ENCODE measurements around the gene FUCA2. TPM values are rescaled to one million over a fixed set of nuclear protein-coding genes. Genes with fewer than 3 reads are reported as not detected.
"Not testable (repeated sequence)": the region's sequence is repeated elsewhere in the genome, so short reads cannot be mapped to it uniquely, and the experiment has no call there.

FUCA2 gene
- total and polyA plus RNA-seq, 2 donors from 2014 or later = 68.6 to 73.4 TPM

DNA sequence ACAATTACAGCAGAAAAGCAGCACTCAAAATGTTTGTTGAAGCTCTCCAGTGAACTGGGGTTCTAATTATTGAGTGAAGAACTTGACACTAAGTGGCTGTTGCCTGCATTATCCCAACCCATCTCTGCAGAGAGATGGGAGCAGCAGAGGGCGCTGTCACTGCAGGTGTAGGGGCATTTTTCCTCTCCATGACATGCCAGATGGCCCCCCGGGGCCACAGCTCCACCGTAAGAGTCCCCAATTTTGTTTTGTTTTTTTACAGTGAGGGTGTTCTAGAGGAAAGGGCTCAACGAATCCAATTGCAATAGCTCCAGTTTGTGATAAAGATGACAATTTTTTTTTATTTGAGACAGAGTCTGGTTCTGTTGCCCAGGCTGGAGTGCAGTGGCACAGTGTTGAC lies 1.9 kb upstream of the FUCA2 start:
- no peaks in the 10 kb centered on the region for H3K9me3 ChIP-seq (ENCODE audit: control insufficient read depth in 2 of 3, insufficient read depth in 1 of 3, low read length in 3 of 3)
- DNase-seq = peak in 2 of 5 donors; percentile 10 to 29
- intact Hi-C loops (cut with DNase I) = no loop called here
- H3K4me1 ChIP-seq (ENCODE audit: control insufficient read depth in 2 of 3, insufficient read depth in 2 of 3, low read depth in 1 of 3, low read length in 3 of 3) = peaks cover 0 to 14% (median 4%) of the 10 kb centered on the region in 3 donors
- H3K27me3 ChIP-seq (ENCODE audit: control insufficient read depth, insufficient read depth, low read length) = no peaks in the 10 kb centered on the region
- no peak overlapping the region for H3K27ac ChIP-seq (ENCODE audit: low read depth in 2 of 2, low read length in 2 of 2)
- no peak overlapping the region for H3K9ac ChIP-seq (ENCODE audit: low read length in 3 of 3)
- FAIRE-seq = no peak
- H3K4me3 ChIP-seq (ENCODE audit: low read length in 3 of 3) = no peak overlapping the region
- TF ChIP-seq, protein P1, sequence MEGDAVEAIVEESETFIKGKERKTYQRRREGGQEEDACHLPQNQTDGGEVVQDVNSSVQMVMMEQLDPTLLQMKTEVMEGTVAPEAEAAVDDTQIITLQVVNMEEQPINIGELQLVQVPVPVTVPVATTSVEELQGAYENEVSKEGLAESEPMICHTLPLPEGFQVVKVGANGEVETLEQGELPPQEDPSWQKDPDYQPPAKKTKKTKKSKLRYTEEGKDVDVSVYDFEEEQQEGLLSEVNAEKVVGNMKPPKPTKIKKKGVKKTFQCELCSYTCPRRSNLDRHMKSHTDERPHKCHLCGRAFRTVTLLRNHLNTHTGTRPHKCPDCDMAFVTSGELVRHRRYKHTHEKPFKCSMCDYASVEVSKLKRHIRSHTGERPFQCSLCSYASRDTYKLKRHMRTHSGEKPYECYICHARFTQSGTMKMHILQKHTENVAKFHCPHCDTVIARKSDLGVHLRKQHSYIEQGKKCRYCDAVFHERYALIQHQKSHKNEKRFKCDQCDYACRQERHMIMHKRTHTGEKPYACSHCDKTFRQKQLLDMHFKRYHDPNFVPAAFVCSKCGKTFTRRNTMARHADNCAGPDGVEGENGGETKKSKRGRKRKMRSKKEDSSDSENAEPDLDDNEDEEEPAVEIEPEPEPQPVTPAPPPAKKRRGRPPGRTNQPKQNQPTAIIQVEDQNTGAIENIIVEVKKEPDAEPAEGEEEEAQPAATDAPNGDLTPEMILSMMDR (IDR thresholded peaks at IDR 0.05; ENCODE audit: borderline replicate concordance, extremely low read depth, insufficient read depth) = no peak
- no peaks in the 10 kb centered on the region for H3K36me3 ChIP-seq (ENCODE audit: control insufficient read depth in 2 of 3, insufficient read depth in 3 of 3, low read length in 3 of 3)

DNA sequence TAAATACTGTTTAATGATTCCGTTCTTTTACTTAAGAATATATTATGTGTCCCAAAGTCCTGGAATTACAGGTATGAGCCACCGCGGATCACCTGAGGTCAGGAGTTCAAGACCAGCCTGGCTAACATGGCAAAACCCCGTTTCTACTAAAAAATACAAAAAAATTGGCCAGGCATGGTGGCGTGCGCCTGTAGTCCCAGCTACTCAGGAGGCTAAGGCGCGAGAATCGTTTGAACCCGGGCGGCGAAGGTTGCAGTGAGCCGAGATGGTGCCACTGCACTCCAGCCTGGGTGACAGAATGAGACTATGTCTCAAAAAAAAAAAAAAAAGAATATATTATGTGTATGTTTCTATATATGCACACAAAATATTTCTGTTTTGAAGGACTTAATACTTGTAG lies 1.2 kb downstream of the FUCA2 start:
- Histone ChIP-seq H3K4me1 (ENCODE audit: control insufficient read depth in 2 of 3, insufficient read depth in 2 of 3, low read depth in 1 of 3, low read length in 3 of 3) (peaks cover 0 to 11% (median 4%) of the 10 kb centered on the region in 3 donors), H3K4me3 (ENCODE audit: low read length in 3 of 3) (peak overlapping the region in 2 of 3 donors; percentile 83 to 86)
- FAIRE-seq; H3K9ac ChIP-seq (ENCODE audit: low read length in 3 of 3); H3K36me3 ChIP-seq (ENCODE audit: control insufficient read depth in 2 of 3, insufficient read depth in 3 of 3, low read length in 3 of 3); H3K27me3 ChIP-seq (ENCODE audit: control insufficient read depth, insufficient read depth, low read length); H3K9me3 ChIP-seq (ENCODE audit: control insufficient read depth in 2 of 3, insufficient read depth in 1 of 3, low read length in 3 of 3); H3K27ac ChIP-seq (ENCODE audit: low read depth in 2 of 2, low read length in 2 of 2); intact Hi-C loops (cut with DNase I): not testable (repeated sequence)
- peak in 1 of 5 donors; percentile 45 for DNase-seq

DNA sequence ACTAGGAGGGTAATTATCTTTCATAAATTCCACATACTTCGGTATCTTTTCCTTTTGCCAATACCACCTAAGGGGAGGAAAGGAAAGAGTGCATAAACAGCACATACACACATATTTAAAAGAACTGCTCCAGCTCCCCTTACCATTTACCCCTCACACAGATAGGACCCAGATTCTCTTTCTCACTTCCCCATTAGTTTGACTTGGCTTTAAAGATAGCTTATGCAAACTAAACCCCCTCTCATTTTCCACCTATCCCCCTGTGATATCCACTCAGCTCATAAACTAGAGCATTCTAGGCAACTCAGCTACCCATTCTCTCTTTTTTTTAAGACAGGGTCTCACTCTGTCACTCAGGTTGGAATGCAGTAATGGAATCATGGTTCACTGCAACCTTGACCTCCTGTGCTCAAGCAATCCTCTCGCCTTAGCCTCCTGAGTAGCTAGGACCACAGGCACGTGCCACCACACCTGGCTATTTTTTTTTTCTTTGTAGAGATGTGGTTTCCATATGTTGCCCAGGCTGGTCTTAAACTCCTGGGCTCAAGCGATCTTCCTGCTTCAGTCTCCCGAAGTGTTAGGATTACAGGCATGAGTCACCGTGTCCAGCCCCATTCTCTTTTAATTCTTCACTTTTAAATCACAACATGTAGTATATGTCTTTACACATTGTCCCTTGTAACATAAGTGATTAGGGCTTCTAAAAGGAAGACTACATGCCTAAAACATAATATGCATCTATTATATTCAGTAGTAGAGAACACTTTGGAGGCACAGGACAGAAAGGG lies 4.0 kb downstream of the FUCA2 start:
- TF ChIP-seq, protein P1 (IDR thresholded peaks at IDR 0.05; ENCODE audit: borderline replicate concordance, extremely low read depth, insufficient read depth) = no peak
- H3K4me1 ChIP-seq (ENCODE audit: control insufficient read depth in 2 of 3, insufficient read depth in 2 of 3, low read depth in 1 of 3, low read length in 3 of 3) = peaks cover 0 to 8% (median 4%) of the 10 kb centered on the region in 3 donors

DNA sequence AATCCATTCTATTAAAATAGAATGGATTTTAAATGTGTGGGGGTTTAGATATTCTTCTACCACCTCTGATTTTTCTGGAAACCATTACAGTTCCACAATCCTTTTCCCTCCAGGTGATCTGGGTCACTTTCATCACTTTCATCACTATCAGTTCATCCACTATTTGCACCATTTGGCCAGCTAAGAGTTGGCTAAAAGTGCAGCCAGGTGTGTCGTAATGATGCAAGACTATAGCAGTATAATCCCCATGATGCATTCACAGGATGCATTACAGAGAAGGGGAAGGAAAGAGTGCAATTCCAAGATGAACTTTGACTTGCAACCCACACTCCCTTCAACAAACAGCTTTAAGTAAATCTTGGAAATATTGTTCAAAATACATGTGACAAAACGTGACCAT lies 4.9 kb downstream of the FUCA2 start:
- TF ChIP-seq, protein P1 (IDR thresholded peaks at IDR 0.05; ENCODE audit: borderline replicate concordance, extremely low read depth, insufficient read depth) = no peak
- DNase-seq (no peak), FAIRE-seq (no peak)
- Histone ChIP-seq H3K4me1 (ENCODE audit: control insufficient read depth in 2 of 3, insufficient read depth in 2 of 3, low read depth in 1 of 3, low read length in 3 of 3) (peaks cover 0 to 4% (median 0%) of the 10 kb centered on the region in 3 donors), H3K9ac (ENCODE audit: low read length in 3 of 3) (no peak overlapping the region), H3K4me3 (ENCODE audit: low read length in 3 of 3) (no peak overlapping the region), H3K36me3 (ENCODE audit: control insufficient read depth in 2 of 3, insufficient read depth in 3 of 3, low read length in 3 of 3) (peaks cover 0 to 17% (median 8%) of the 10 kb centered on the region in 3 donors), H3K9me3 (ENCODE audit: control insufficient read depth in 2 of 3, insufficient read depth in 1 of 3, low read length in 3 of 3) (no peaks in the 10 kb centered on the region), H3K27ac (ENCODE audit: low read depth in 2 of 2, low read length in 2 of 2) (no peak overlapping the region), H3K27me3 (ENCODE audit: control insufficient read depth, insufficient read depth, low read length) (no peaks in the 10 kb centered on the region)
- intact Hi-C loops (cut with DNase I) = no loop called here

More for the DNA sequence above, 4.0 kb downstream of the FUCA2 start:
- Histone ChIP-seq H3K9me3 (ENCODE audit: control insufficient read depth in 2 of 3, insufficient read depth in 1 of 3, low read length in 3 of 3) (no peaks in the 10 kb centered on the region), H3K27ac (ENCODE audit: low read depth in 2 of 2, low read length in 2 of 2) (no peak overlapping the region), H3K4me3 (ENCODE audit: low read length in 3 of 3) (no peak overlapping the region), H3K36me3 (ENCODE audit: control insufficient read depth in 2 of 3, insufficient read depth in 3 of 3, low read length in 3 of 3) (peaks cover 0 to 17% (median 8%) of the 10 kb centered on the region in 3 donors), H3K9ac (ENCODE audit: low read length in 3 of 3) (no peak overlapping the region), H3K27me3 (ENCODE audit: control insufficient read depth, insufficient read depth, low read length) (no peaks in the 10 kb centered on the region)
- DNase-seq (no peak), FAIRE-seq (no peak)
- intact Hi-C loops (cut with DNase I) = no loop called here
